ENCODE measurements around the gene C1orf74.
A peak's percentile ranks its signal among the peaks of the same experiment; 100 is the strongest.

The C1orf74 gene

DNA sequence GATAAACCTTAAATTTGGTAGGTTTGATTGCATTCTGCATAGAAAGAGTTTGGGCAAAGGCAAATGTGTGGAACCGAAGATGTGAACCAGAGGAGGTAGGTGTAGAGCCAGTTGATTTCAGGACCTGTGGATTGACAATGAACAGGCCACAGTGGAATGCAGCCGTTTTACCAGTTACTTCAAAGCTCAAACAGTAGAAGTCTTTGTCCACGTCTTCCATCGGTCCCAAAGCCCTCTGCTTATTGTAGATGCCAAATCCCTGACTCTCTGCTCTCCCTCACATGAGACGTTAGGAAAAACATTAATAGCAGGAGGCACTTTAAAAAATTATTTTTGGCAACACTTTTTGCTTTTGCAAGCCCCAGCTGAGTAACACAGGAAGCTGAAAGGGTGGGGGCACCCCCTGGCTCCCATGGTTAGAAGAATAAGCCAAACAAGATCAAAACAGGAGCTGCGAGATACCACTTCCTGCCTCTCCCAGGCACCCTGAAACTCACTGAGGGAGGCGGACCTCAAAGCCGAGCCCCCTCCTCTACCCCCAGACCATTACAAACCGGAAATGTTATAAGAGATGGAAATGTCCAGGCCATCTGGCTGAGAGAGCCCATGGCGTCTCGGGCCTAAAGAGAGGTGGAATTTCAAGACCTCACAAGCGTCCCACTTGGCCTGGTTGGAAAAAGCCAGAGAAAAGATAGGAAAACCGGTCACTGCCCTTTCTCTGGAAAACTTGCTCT is 15.0 kb downstream of the C1orf74 start:
- DNase-seq, result no peak

DNA sequence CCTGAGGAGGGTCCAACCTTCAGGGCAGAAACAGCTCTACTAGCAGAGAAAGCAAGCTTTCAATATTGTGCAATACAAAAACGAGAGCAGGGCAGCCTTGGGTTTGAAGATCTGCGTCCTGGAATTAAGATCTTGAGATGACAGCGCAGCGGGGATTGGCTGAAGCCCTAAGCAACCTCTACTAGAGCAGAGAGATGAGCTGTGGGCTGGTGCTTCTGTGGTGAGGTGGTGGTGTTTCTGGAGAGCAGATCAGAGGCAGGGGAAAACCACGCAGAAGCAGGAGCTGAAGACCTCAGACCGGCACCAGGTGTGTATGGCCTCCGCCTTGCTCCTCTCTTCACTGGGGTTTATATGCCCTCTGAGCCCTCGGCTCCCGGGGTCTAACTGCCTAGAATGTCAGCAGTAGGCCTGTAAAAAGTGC is 16.0 kb downstream of the C1orf74 start:
- DNase-seq, result no peak

DNA sequence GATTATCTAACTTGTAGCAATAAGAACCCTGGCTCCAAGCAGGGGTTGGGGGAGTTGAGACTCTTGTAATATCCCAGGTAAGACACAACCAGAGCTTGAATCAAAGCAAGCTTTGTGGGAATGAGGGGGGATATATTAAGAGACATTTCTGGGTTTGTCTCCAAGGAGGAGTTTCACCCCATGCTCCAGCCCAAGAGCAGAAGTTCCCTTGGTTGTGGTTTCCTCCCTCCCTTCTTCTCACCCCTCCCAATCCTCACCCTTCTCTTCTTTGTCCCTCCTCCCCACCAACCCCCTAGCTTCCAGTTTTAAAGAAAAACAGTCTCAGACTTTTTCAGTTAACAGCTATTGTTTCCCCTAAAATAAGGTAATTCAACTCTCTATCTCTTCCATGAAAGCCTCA is 16.7 kb downstream of the C1orf74 start:
- DNase-seq, result no peak

DNA sequence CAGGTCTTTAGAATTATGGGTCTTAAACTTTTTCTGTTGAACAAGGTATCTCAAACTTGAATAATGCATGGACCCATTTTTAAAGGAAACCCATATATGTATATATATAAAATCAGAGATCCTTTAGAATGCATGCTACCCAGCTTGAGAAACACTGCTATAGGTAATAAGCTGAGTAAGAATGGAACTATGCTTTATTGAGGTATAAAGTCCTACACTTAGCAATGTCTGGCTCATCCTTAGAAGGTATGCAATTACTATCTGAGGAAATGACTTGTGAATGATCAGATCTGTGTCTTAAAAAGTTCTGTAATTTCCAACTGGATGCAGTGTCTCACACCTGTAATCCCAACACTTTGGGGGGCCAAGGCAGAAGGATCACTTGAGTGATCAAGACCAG is 17.3 kb downstream of the C1orf74 start:
- no peak for DNase-seq

- DNase-seq, result no peak
Observed at GRCh38 chr1:209766051-209766450, 18.3 kb downstream of the C1orf74 start.

GRCh38 chr1:209761011-209761635 is 23.2 kb downstream of the C1orf74 start:
- DNase-seq, result no peak

DNA sequence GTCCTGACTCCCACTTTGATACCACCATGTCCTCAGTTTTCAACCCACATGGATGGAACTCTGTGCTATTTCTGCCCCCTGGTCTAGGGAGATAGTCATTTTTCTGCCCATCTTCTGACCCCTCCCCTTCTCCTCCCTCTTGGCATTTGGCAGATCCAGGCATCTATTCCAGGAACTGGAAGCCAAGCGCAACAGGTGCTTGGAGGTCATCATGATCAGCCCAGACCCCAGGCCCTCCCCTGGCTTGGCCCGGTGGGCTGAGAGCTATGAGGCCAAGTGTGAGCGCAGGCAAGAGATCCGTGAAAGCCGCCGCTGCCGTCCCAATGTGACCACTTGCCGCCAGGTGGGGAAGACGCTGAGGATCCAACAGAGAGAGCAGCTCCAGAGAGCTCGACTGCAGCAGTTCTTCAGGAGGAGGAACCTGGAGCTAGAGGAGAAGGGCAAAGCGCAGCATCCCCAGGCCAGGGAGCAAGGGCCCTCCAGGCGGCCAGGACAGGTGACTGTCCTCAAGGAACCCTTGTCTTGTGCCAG is 24.5 kb downstream of the C1orf74 start:
- no peak for DNase-seq

GRCh38 chr1:209758400-209758799 is 26.0 kb downstream of the C1orf74 start:
- no peak for DNase-seq

DNA sequence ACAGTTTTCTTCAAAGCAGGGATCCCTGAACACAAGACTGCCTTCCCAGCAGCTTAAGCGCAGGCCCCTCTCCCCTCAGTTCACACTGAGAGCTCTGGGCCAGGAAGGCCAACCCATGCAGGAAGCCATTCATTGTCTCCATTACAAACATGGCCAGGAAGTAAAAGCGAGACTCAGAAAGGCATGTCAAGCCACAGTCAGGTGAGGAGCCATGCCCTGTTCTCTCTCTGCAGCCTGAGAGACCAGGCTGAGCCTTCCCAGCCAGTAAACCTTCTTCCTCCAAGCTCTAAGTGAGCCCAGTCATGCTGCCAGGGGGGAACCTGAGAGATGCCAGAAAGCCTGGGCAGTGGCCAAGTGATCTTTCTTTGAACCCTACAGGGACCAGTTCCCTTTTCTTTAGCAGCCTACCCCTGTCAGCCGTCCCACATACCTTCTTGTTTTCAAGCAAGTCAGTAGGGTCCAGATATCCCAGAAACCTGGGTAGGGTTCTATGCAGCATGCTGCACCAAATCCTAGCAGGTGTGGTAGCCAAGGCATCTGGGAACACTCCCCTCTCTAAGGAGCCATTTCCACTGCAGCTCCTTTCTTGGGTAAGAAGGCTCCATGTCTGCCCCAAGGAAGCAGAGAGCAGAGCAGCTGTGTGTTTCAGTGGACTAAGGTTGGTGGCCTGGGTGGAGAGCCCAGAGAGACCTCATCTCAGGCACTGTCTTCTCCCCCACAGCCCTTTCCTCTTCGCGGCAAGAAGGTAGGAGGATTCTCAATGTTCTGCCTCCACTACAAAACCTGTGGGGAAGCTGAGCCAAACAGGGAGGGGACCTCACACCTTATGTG is 27.5 kb downstream of the C1orf74 start:
- no peak for DNase-seq

- no peak for DNase-seq
Observed at GRCh38 chr1:209755926-209756614, 28.3 kb downstream of the C1orf74 start, which contains the start of gene TRAF3IP3. Gene TRAF3IP3, plus strand, starts transcription at chr1:209756053. Its CDS starts 3,987 bp downstream, at chr1:209760040.

DNA sequence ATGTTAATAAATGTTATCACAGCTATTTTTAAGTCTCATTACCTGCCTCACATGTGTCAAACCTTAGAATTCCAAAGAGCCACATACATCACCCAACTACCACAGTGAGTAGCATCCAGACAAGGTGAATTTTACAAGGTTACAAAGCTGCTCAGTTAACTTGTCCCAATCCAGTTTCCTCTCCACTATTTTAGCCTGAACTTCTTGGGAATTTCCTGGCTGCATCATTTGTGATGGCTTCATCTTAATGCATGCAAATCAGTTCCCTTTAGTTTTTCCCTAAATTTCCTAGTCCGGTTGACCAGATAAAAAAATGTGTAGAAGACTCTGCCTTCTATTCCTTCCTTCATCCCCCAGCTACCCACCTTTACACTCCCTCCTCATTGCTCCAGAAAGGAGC is 29.1 kb downstream of the C1orf74 start:
- no peak for DNase-seq

- no peak for DNase-seq
Observed at GRCh38 chr1:209752890-209753289, 31.5 kb downstream of the C1orf74 start.

- DNase-seq, result no peak
Observed at GRCh38 chr1:209751627-209752231, 32.6 kb downstream of the C1orf74 start.

DNA sequence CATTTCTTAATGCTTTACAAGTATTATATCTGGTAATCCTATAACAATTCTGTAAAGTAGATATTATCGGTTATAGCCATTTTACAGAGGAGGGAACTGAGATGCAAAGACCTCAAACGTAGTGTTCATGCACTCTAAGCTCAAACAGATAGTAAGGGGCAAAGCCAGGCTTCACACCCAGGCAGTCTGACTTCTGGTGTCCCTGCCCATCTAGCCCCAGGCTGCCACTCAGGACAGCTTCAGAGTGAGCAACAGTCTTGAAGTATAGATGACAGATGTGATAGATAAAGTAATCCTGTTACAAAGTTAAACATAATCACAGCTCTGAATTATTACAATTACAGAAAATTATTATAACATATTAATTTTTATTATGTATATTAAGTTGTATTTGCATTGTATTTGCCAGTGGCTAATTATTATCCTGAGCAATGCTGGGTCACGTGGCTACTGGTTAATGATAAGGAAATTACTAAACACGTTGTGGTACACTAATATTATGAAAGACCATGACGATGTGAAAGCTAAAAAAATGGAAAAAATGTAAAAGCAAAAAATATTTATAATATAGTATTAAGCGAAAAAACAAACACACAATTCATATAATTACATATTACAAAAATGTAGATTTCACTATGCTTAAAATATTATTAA is 34.6 kb downstream of the C1orf74 start:
- no peak for DNase-seq

GRCh38 chr1:209749205-209749604 is 35.2 kb downstream of the C1orf74 start:
- no peak for DNase-seq

DNA sequence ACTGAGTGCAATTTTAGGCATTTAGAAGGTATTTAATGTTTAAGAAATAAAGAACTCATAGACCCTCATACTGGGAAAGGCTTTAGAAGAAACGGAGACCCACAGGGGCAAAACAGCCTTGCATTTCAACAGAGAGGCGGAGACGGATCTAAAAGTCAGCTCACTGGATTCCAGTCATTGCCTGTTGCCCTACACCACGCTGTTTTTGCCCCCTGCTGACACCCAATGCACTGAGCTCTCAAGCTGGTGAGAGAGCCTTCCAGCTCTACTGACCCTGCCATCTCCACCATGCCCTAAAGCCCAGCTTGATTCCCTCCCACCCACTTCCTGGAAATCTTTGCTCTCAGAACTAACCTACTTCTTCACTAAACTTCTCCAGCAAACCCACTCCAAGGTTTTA is 35.7 kb downstream of the C1orf74 start:
- no peak for DNase-seq

DNA sequence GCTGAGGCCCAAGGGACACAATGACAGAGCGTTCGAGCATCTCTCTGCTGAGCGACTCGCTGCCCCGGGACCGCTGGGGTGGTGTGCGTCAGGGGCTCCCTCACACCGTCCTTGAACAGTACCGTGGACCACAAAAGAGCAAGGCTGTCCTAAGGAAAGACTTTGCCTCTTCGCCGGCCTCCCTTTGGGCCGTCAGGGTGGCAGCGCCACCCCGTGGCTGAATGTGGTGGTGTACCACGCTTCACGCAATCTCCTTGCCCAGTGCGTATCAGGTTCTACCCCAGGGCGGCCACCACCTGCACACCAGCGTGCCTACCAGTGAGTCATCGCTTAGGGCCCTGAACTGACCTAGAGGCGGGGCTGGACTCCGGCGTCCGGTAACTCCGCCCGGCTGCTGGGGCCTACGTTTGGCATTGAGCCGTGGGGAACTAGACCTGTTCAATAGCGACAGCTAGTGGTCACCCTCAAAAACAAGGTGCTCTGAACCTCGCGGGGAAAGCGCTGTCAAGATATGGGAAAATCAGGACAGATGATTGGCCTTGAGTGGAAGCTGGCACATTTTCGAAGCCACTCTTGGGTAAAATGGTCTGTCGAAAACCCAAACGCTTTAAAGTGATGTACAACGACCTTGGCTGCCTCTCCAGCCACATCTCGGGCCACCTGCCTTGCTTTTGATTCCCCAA is 36.6 kb downstream of the C1orf74 start:
- DNase-seq, result peak; percentile 71

GRCh38 chr1:209746451-209747165 is 37.8 kb downstream of the C1orf74 start:
- DNase-seq, result peak; percentile 58

GRCh38 chr1:209743145-209743482 is 41.2 kb downstream of the C1orf74 start:
- DNase-seq, result no peak

GRCh38 chr1:209742409-209743144 is 41.8 kb downstream of the C1orf74 start:
- DNase-seq, result no peak

Data from NCI-H526 treated with DMSO at 0.1 percent for 48 hours (cell line).